ENCODE measurements around the gene S100A12.

Gene S100A12

DNA sequence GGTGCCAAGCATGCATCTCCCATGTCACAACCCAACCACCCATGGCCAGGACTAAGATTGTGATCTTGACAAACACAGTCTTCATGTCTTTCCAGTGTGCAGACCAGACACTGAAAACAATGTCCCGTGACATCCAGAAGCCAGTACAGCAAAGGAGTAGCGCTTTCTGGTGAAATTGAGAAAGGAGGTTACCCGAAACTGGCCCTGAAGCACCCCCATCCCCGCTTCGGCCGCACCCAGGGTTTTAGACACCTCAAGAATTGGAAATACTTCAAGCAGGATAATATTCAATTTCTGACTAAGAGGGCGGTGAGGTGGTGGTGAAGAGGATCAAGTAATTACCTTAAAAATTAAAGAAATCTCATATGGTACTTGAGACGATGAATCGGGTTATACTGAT lies 26.0 kb upstream of the S100A12 start:
- Mint-ChIP-seq H3K4me1 (peaks cover 2% of the 10 kb centered on the region), H3K9me3 (no peaks in the 10 kb centered on the region), H3K27ac (no peak overlapping the region), H3K36me3 (no peaks in the 10 kb centered on the region), H3K4me3 (no peak overlapping the region)
- DNase-seq (ENCODE audit: low spot score in 2 of 2) (peak in 1 of 2 donors; percentile 35), ATAC-seq (no peak)

DNA sequence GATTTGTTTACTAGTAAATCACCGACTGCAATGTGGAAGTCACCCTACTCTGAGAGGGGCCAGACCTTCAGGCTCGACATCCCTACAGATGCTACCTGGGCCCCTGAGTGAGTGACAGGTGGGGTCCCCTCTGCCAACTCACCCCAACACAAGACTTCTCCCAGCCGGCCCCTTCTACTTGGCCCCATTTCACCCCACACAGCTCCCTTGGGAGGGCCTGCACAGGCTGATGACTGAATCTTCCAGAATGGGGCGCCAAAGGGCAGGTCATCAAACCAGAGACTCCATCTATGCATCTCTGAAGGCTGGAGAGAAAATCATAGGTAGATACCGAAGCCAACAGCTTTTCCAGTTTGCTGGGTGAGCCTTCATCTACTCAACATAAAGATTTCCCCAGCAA lies 24.8 kb upstream of the S100A12 start:
- Mint-ChIP-seq H3K9me3 (no peaks in the 10 kb centered on the region), H3K4me1 (no peaks in the 10 kb centered on the region), H3K36me3 (no peaks in the 10 kb centered on the region), H3K27ac (no peak overlapping the region), H3K4me3 (no peak overlapping the region)
- DNase-seq (ENCODE audit: low spot score in 2 of 2) (peak in 1 of 2 donors; percentile 40), ATAC-seq (no peak)

DNA sequence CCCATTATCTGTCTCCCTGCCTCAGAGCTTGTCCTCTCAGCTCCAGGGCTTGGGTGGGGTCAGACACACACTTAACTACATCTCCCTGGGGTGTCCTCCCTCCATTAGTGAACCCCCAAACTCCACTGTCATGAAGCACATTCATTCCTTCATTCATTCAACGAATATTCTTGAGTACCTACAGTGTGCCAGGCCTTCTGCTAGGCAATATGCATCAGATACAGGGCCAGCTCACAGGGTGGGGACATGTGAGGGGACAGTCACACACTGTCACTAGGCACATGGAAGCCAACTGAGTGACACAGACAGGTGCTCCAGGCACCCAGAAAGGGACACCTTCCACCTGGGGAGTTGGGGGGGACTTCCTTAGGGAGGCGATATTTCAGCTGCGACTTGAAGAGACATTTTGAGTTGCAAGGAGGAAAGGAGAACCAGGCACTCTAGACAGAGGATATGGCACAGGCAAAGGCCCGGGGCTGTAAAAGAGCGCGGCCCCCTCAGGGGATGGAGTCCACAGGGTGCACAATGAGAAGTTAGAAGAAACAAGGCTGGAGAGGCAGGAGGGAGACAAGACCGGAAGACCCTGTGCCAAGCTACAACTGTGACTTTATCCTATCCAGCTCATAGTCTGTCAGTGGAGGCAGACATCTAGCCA lies 24.1 kb upstream of the S100A12 start:
- DNase-seq (ENCODE audit: low spot score in 2 of 2): peak in 1 of 2 donors; percentile 22

DNA sequence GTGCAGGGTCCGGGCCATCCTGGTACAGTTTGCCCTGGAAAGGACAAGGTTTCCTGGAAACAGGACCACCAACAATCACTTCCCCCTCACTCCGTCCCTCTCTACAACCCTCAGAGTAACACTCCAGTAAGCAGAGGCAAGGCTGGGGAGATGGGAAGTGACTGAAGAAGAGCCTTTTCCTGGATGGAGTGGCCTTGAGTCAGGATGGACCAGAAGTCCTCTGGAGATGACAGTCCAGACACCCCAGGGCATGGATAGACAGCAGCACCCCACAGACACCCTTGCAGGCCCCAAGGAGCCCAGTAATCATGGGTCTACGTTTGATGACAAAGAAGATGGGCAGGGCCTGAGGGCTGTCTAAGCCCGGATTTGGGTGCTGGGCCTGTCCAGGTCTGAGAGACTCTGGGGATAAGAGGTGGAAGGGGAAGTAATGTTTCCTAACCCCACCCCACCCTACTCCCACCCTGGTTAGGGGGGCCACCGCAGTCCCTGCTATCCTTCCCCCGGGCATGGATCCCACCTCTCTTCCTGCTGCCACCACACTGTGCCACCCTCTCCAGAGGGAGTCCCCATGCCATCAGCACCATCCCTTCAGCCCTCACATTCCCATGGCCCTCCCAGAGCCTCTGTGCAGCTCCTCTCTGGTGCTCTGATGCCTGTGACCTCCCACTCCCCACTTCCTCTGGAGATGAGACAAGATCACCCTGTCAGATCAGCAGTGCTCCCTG lies 22.7 kb upstream of the S100A12 start:
- Mint-ChIP-seq H3K4me1 (no peaks in the 10 kb centered on the region), H3K4me3 (no peak overlapping the region), H3K9me3 (no peaks in the 10 kb centered on the region), H3K27ac (no peak overlapping the region), H3K36me3 (no peaks in the 10 kb centered on the region)
- DNase-seq (ENCODE audit: low spot score in 2 of 2) (no peak), ATAC-seq (no peak)

More for the DNA sequence above, 24.1 kb upstream of the S100A12 start:
- Mint-ChIP-seq H3K4me1 (no peaks in the 10 kb centered on the region), H3K9me3 (no peaks in the 10 kb centered on the region), H3K36me3 (no peaks in the 10 kb centered on the region), H3K27ac (no peak overlapping the region), H3K4me3 (no peak overlapping the region)
- no peak for ATAC-seq

DNA sequence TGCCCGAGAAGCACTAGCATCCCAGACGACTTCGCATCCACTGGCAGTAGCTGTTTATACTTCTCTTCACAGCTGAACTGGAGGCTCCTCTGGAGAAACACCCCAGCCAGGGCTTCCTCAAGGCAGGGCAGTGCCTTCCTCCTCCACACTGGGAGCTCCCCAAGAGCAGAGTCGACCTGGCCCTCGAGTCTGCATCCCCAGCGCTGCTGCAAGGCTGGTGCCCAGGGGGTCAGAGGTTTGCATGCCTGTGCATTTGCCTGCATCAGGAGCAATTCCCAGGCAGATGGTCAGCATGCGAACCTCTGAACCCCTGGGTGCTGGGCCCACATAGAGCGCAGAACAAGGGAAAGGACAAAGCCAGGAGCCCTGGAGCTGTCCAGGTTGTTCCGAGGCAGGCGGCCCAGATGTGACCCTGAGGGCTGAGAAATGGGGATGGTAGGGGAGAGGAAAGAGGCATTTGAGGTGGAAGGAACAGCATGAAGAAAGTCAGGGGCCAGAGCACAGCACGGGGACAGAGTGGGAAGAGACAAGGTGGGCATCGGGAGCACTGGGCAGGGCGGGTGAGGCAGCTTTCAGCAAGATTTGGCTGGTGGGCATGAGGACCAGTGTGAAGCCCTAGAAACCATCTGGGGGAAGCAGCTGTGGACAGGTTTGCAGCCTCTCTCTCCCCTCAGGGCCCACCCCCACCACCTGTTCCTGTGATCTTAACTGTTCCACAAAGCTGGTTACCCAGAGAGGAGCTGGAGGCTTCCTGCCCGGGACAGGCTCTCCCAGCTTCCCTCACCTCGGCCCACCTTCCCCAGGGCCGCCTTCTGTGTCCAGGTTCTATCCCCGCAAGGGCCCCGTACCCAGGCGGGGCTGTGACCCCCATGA lies 21.9 kb upstream of the S100A12 start:
- no peak for DNase-seq (ENCODE audit: low spot score in 2 of 2)
- no peak overlapping the region for H3K4me3 Mint-ChIP-seq
- H3K36me3 Mint-ChIP-seq: no peaks in the 10 kb centered on the region
- ATAC-seq: no peak
- H3K9me3 Mint-ChIP-seq: no peaks in the 10 kb centered on the region
- H3K4me1 Mint-ChIP-seq: no peaks in the 10 kb centered on the region
- no peak overlapping the region for H3K27ac Mint-ChIP-seq

DNA sequence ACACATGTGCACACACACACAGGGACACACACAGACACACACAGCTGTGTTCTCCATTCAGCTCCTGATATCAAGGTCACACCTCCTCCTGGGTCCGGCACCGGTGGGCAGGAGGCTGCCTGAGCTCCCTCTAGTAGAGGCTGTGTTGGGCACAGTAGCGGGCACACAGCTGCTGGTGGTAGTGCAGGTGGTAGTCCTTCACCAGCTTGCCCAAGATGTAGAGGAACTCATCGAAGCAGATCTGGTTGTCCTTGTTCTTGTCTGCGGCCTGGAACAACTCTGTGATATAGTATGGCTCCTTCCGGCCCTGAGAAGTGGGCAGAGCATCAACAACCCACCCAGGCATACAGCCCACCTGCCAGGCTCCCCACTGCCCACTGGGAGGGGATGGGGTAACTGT lies 21.0 kb upstream of the S100A12 start:
- ATAC-seq: no peak
- no peaks in the 10 kb centered on the region for H3K4me1 Mint-ChIP-seq
- no peak for DNase-seq (ENCODE audit: low spot score in 2 of 2)
- H3K4me3 Mint-ChIP-seq: no peak overlapping the region
- H3K9me3 Mint-ChIP-seq: no peaks in the 10 kb centered on the region
- no peaks in the 10 kb centered on the region for H3K36me3 Mint-ChIP-seq
- H3K27ac Mint-ChIP-seq: no peak overlapping the region

DNA sequence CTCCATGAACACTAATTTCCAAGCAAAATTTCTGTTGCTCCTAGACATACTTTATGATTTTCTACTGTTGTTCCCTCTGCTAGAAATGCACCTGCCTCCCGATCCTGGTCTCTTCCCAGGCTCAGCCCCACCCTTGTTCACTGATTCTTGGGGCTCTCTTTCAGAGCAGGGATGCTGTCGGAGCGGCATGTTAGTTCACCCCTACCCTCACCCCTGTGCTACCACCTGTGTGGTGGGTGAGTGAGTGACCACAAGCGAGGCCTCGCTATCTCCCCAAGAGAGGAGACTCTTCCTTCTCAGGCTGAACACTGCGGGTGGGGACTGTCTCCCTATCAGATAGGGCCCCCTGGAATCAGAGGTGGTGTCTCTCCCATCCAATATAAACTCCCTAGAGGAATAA lies 20.4 kb upstream of the S100A12 start:
- DNase-seq (ENCODE audit: low spot score in 2 of 2) (no peak), ATAC-seq (no peak)
- Mint-ChIP-seq H3K36me3 (no peaks in the 10 kb centered on the region), H3K9me3 (no peaks in the 10 kb centered on the region), H3K27ac (no peak overlapping the region), H3K4me1 (no peaks in the 10 kb centered on the region), H3K4me3 (no peak overlapping the region)

- Mint-ChIP-seq H3K4me3 (no peak overlapping the region), H3K9me3 (no peaks in the 10 kb centered on the region), H3K36me3 (no peaks in the 10 kb centered on the region), H3K27ac (no peak overlapping the region), H3K4me1 (no peaks in the 10 kb centered on the region)
- DNase-seq (ENCODE audit: low spot score in 2 of 2): no peak
- ATAC-seq: no peak
Measured at GRCh38 chr1:153395136-153395685, 19.8 kb upstream of the S100A12 start.

GRCh38 chr1:153394391-153394790 lies 19.0 kb upstream of the S100A12 start:
- Mint-ChIP-seq H3K4me1 (no peaks in the 10 kb centered on the region), H3K36me3 (no peaks in the 10 kb centered on the region), H3K4me3 (no peak overlapping the region), H3K27ac (no peak overlapping the region), H3K9me3 (no peaks in the 10 kb centered on the region)
- no peak for ATAC-seq
- no peak for DNase-seq (ENCODE audit: low spot score in 2 of 2)

DNA sequence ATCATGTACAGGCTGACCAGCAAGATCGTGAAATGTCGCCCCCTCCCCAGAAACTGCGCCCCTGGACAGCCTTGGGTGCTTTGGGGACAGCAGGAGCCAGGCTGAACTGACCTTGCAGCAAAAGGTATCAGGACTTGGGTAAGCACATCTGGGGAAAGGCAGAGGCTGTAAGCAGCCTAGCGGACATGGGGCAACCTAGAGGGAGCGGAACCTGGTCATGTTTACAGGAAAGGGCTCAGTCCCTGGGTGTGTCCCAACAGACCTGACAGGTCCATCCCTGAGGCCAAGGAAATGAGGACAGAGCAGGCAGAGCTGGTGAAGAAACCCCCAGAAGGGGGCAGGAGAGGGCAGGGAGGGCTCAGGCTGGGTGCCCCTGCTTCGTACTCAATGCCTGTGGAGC lies 18.5 kb upstream of the S100A12 start:
- H3K4me1 Mint-ChIP-seq: no peaks in the 10 kb centered on the region
- no peak overlapping the region for H3K27ac Mint-ChIP-seq
- H3K36me3 Mint-ChIP-seq: no peaks in the 10 kb centered on the region
- ATAC-seq: no peak
- H3K9me3 Mint-ChIP-seq: no peaks in the 10 kb centered on the region
- no peak for DNase-seq (ENCODE audit: low spot score in 2 of 2)
- no peak overlapping the region for H3K4me3 Mint-ChIP-seq

- no peak for ATAC-seq
- Mint-ChIP-seq H3K4me3 (no peak overlapping the region), H3K27ac (no peak overlapping the region), H3K4me1 (no peaks in the 10 kb centered on the region), H3K9me3 (no peaks in the 10 kb centered on the region), H3K36me3 (no peaks in the 10 kb centered on the region)
- no peak for DNase-seq (ENCODE audit: low spot score in 2 of 2)
Measured at GRCh38 chr1:153392822-153393221, 17.4 kb upstream of the S100A12 start.

DNA sequence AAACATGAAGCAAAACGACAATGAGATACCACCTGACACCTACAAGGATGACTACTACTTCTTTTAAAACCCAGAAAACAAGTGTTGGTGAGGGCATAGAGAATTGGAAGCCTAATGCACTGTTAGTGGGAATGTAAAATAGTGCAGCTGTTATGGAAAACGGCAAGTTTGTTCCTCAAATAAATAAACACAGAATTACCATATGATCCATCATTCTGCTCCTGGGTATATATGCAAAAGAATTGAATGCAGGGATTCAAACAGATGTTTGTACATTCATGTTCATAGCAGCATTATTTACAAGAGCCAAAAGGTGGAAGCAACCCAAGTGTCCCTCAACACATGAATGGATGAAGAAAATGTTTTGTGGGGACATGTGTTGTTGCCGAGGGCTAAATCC lies 16.8 kb upstream of the S100A12 start:
- Mint-ChIP-seq H3K27ac (no peak overlapping the region), H3K36me3 (no peaks in the 10 kb centered on the region), H3K4me1 (no peaks in the 10 kb centered on the region), H3K4me3 (no peak overlapping the region), H3K9me3 (no peaks in the 10 kb centered on the region)
- no peak for DNase-seq (ENCODE audit: low spot score in 2 of 2)
- ATAC-seq: no peak

DNA sequence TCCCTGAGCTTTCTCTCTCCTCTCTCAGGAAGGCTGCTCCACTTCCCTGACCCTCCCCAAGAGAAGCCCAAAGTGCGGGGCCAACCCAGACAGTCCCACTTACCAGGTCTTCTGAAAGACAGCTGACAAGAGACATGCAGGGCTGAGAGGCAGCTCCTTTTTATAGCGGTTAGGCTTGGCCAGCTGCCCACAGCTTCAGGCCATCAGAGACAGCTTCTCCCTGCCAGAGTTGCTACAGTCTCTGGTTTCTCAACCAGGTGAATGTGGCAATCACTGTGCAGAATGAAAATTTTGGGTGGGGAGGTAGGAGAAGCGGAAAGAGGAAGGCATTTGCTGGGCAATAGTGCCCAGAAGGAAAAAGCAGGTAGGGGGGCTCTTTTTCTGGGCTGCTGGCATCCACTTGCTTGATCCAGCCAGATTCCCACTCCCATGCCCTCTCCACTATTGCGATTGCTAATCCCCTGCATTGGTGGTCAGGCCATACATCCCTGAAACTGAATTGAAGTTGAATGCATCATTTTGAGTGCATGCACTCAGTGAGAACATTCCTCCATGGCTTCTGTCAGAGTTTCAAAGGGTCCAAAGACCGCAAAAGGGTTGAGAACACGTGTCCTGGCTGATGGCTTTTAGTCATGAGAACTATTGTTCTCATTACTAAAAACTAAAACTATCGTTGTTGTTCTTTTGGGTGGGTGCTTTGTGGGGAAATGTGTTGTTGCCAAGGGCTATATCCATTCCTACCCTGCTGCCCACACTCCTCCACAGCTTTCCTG lies 15.7 kb upstream of the S100A12 start, which contains the start of gene S100A8:
TSS of gene S100A8 (minus strand) at position 136 of the 773 bp plus-strand sequence. CDS start 538 bp downstream, outside the sequence.
- no peak within 1 kb of the TSS for H3K27ac Mint-ChIP-seq
- no peaks in the 10 kb centered on the region for H3K4me1 Mint-ChIP-seq
- ATAC-seq: no peak
- H3K9me3 Mint-ChIP-seq: no peaks in the 10 kb centered on the region
- no peak for DNase-seq (ENCODE audit: low spot score in 2 of 2)
- H3K36me3 Mint-ChIP-seq: no peaks in the 10 kb centered on the region
- H3K4me3 Mint-ChIP-seq: no peak within 1 kb of the TSS

GRCh38 chr1:153389973-153390879 lies 14.8 kb upstream of the S100A12 start:
- ATAC-seq (no peak), DNase-seq (ENCODE audit: low spot score in 2 of 2) (no peak)
- Mint-ChIP-seq H3K27ac (no peak overlapping the region), H3K9me3 (no peaks in the 10 kb centered on the region), H3K4me1 (no peaks in the 10 kb centered on the region), H3K4me3 (no peak overlapping the region), H3K36me3 (no peaks in the 10 kb centered on the region)

Measured in stimulated activated effector memory CD8-positive, alpha-beta T cell treated with anti-CD3 and anti-CD28 coated beads, Interleukin-12 subunit alpha, Interleukin-12 subunit beta, amount 100 ng/mL, for 72 hours (primary cell).